ENCODE measurements around the gene FOXP1.

FOXP1 gene

DNA sequence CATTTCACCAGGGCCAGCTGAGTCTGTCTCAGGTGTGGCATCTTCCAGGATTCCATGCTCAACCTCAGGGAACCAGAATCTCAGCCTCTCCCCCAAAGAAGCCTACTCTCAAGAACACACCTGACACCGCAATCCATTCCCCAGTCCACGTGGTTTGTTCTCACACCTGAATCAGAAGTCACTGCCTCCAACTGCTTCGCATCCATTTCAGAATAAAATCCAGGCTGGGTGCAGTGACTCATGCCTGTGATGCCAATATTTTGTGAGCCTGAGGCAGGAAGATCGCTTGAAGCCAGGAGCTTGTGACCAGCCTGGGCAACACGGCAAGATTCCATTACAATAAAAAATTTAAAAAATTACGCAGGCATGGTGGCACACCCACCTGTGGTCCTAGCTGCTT is 212.2 kb downstream of the FOXP1 start:
- DNase-seq (ENCODE audit: low read depth): no peak
- no peak overlapping the region for H3K4me3 ChIP-seq (ENCODE audit: low read depth, low read length)
- TF ChIP-seq, protein P1, sequence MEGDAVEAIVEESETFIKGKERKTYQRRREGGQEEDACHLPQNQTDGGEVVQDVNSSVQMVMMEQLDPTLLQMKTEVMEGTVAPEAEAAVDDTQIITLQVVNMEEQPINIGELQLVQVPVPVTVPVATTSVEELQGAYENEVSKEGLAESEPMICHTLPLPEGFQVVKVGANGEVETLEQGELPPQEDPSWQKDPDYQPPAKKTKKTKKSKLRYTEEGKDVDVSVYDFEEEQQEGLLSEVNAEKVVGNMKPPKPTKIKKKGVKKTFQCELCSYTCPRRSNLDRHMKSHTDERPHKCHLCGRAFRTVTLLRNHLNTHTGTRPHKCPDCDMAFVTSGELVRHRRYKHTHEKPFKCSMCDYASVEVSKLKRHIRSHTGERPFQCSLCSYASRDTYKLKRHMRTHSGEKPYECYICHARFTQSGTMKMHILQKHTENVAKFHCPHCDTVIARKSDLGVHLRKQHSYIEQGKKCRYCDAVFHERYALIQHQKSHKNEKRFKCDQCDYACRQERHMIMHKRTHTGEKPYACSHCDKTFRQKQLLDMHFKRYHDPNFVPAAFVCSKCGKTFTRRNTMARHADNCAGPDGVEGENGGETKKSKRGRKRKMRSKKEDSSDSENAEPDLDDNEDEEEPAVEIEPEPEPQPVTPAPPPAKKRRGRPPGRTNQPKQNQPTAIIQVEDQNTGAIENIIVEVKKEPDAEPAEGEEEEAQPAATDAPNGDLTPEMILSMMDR (IDR thresholded peaks at IDR 0.05; ENCODE audit: low read depth, low read length, missing control alignments): no peak

DNA sequence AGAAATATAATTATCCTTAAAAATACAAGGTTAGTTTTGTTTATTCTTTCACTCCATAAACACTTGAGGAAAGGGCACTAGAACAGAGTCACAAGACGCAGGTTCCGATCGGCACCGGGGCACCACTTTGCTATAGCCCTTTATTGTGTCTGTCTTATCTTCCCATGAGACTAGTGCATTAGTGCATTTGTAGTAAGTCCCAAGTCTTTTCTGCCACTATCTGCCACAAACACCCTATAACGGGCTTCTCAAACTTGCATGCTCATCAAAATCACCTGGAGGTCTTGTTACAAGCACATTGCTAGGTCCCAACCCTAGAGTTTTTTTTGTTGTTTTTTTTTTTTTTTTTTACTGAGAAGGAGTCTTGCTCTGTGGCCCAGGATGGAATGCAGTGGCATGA is 213.1 kb downstream of the FOXP1 start:
- H3K4me3 ChIP-seq (ENCODE audit: low read depth, low read length): no peak overlapping the region
- DNase-seq (ENCODE audit: low read depth): no peak
- TF ChIP-seq, protein P1 (IDR thresholded peaks at IDR 0.05; ENCODE audit: low read depth, low read length, missing control alignments): no peak

DNA sequence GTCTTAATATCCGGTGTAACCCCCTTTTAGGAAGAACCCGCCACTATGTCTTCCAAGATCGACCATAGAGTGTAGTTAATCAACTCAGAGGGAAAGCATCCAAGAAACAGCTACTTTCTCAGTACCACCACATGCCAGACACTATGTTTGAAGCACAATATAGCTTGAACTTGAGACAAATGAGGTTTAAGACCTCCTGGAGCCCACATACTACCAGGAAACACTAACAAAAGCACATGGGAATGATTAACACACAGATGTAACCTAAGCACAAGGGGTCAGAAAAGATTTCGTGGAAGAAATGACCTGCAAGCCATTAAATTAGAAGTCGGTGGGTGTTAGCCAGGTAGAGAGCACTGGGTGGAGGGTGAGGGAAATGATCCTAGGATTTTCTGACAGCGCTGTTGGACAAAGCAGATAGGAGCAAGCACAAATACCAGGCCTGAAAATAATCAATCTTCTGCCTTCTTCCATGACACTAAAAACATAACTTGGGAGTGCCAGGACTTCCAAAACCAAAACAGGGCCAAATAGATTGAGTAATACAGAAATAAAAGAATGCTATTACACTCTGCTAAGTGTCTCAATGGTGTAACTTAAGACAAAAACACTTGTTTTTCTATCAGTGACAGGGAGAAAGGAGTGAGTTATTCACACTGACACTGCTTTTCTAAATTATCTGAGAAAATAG is 213.7 kb downstream of the FOXP1 start:
- DNase-seq (ENCODE audit: low read depth): no peak
- H3K4me3 ChIP-seq (ENCODE audit: low read depth, low read length): no peak overlapping the region
- TF ChIP-seq, protein P1 (IDR thresholded peaks at IDR 0.05; ENCODE audit: low read depth, low read length, missing control alignments): no peak

DNA sequence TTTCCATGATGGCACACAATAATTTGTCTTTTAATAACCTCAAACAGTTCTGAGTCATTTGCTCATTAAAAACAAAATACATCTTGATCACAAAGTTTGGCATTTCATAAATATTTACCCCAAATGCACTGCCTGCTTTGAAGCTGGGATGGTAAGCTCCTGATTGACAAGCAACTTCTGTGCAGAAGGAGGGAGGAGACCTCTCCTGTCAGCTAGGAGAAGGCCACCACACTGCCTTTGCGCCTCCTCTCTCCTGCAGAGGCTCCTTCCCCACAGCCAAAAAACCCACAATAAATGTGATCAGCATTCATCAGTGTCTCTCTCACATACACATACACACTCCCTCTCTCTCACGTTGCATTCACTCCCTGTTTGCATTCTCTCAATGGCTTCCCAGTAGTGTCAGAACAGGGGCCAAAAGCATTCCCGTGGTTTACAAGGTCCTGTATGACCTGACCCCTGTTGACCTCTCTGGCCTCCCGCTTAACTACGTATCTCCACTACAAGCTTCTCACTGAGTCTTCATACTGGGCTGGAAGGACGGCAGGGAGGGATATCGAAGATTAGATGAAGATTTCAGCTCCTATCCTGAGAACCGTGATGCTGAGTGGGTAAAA is 216.4 kb downstream of the FOXP1 start:
- TF ChIP-seq, protein P1 (IDR thresholded peaks at IDR 0.05; ENCODE audit: low read depth, low read length, missing control alignments): no peak
- H3K4me3 ChIP-seq (ENCODE audit: low read depth, low read length): no peak overlapping the region
- no peak for DNase-seq (ENCODE audit: low read depth)

DNA sequence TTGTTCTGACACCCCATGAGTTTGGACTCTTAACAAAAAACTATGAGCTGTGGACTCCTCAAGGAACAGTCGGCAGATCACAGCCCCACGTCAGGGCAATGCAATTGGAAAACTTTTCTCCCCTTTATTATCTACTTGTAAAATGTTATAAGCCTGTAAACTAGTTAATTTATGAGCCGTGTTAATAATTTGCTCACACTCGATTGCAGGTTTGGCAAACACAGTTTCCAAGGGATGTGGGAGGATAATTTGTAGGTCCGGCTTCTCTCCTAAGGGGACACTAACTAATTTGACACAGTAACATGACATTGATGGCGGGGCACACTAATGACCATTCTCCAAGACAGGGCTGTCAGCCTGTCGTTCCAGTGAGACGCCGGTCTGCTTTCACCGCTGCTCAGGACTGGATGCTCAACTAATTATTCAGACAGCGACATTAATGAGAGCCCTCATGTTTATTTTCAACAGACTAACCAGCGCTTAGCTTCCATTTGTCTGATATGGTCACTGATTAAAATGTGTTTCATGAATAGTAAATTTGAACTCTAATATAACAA is 222.1 kb downstream of the FOXP1 start:
- H3K4me3 ChIP-seq (ENCODE audit: low read depth, low read length): no peak overlapping the region
- DNase-seq (ENCODE audit: low read depth): no peak
- TF ChIP-seq, protein P1 (IDR thresholded peaks at IDR 0.05; ENCODE audit: low read depth, low read length, missing control alignments): no peak

DNA sequence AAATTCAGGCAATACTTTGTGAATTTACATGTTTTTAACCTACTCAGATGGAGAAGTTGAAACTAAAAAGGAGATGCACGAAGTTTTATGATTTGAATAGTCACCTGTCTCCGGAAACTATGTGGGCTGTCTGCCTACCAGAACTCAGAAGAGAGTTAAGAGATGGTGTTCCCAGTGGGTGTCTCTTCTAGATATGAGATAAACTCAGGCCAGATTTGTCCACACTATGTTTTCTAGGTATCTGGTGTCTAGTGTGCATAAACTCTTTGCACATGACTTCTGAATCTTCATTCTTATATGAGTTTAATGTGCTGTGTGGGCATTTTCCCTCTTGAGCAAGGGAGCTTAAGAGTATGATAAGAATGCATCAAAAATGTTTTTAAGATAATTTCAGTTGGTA is 222.8 kb downstream of the FOXP1 start:
- H3K4me3 ChIP-seq (ENCODE audit: low read depth, low read length): no peak overlapping the region
- TF ChIP-seq, protein P1 (IDR thresholded peaks at IDR 0.05; ENCODE audit: low read depth, low read length, missing control alignments): no peak

More for the DNA sequence above, 222.8 kb downstream of the FOXP1 start:
- peak; percentile 26 for DNase-seq (ENCODE audit: low read depth)

Measured in GM12864 (cell line).